ENCODE measurements around the gene PRR19.

PRR19 gene

DNA sequence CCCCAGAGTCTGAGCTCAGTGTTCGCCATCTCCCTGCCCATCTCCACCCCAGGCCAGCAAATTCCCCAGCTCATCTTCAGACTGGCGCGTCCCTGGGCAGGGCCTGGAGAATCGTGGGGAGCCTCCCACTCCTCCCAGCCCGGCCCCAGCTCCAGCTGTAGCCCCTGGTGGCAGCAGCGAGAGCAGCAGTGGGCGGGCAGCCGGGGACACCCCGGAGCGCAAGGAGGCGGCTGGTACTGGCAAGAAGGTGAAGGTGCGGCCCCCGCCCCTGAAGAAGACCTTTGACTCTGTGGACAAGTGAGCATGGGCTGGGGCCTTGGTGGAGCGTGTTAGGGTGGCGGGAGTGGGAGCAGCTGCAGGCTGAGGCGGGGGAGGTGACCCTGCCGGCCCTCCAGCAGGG lies 8.4 kb upstream of the PRR19 start:
- no peak overlapping the region for H3K4me3 ChIP-seq (ENCODE audit: low read length)
- no peaks in the 10 kb centered on the region for H3K4me1 ChIP-seq (ENCODE audit: control insufficient read depth, low read depth, low read length)
- H3K27me3 ChIP-seq (ENCODE audit: control insufficient read depth, insufficient read depth, low read length) = no peaks in the 10 kb centered on the region
- H3K27ac ChIP-seq (ENCODE audit: low read length) = no peak overlapping the region
- no peaks in the 10 kb centered on the region for H3K9me3 ChIP-seq (ENCODE audit: control insufficient read depth, low read depth, low read length)
- H3K36me3 ChIP-seq (ENCODE audit: control insufficient read depth, low read depth, low read length) = peaks cover 38% of the 10 kb centered on the region
- no peak overlapping the region for H3K9ac ChIP-seq (ENCODE audit: low read length)

DNA sequence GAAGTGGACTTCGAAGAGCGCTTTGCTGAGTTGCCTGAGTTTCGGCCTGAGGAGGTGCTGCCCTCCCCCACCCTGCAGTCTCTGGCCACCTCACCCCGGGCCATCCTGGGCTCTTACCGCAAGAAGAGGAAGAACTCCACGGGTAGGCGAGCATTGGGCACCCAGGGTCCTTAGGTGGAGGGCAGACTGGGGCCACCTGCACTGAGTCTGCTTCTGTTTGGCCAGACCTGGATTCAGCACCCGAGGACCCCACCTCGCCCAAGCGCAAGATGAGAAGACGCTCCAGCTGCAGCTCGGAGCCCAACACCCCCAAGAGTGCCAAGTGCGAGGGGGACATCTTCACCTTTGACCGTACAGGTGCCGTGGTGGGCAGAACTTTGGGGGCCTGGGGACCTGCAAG lies 8.0 kb upstream of the PRR19 start:
- Histone ChIP-seq H3K36me3 (ENCODE audit: control insufficient read depth, low read depth, low read length) (peaks cover 34% of the 10 kb centered on the region), H3K9me3 (ENCODE audit: control insufficient read depth, low read depth, low read length) (no peaks in the 10 kb centered on the region), H3K4me3 (ENCODE audit: low read length) (no peak overlapping the region), H3K4me1 (ENCODE audit: control insufficient read depth, low read depth, low read length) (no peaks in the 10 kb centered on the region), H3K9ac (ENCODE audit: low read length) (no peak overlapping the region), H3K27ac (ENCODE audit: low read length) (no peak overlapping the region), H3K27me3 (ENCODE audit: control insufficient read depth, insufficient read depth, low read length) (no peaks in the 10 kb centered on the region)

DNA sequence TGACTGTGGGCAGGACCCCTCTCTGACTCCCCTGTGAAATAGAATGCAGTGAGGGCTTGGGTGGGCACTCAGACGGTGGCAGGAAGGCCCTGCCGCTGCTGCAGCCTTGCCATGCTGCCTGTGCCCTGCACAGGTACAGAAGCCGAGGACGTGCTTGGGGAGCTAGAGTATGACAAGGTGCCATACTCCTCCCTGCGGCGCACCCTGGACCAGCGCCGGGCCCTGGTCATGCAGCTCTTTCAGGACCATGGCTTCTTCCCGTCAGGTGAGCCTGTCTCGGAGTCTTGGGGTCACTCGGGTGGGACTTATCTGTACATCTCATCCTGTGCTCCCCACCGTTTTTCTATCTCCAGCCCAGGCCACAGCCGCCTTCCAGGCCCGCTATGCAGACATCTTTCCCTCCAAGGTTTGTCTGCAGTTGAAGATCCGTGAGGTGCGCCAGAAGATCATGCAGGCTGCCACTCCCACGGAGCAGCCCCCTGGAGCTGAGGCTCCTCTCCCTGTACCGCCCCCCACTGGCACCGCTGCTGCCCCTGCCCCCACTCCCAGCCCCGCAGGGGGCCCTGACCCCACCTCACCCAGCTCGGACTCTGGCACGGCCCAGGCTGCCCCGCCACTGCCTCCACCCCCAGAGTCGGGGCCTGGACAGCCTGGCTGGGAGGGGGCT lies 7.3 kb upstream of the PRR19 start:
- no peak overlapping the region for H3K27ac ChIP-seq (ENCODE audit: low read length)
- no peaks in the 10 kb centered on the region for H3K4me1 ChIP-seq (ENCODE audit: control insufficient read depth, low read depth, low read length)
- H3K27me3 ChIP-seq (ENCODE audit: control insufficient read depth, insufficient read depth, low read length) = no peaks in the 10 kb centered on the region
- H3K4me3 ChIP-seq (ENCODE audit: low read length) = no peak overlapping the region
- no peaks in the 10 kb centered on the region for H3K9me3 ChIP-seq (ENCODE audit: control insufficient read depth, low read depth, low read length)
- H3K9ac ChIP-seq (ENCODE audit: low read length) = no peak overlapping the region
- peaks cover 28% of the 10 kb centered on the region for H3K36me3 ChIP-seq (ENCODE audit: control insufficient read depth, low read depth, low read length)

DNA sequence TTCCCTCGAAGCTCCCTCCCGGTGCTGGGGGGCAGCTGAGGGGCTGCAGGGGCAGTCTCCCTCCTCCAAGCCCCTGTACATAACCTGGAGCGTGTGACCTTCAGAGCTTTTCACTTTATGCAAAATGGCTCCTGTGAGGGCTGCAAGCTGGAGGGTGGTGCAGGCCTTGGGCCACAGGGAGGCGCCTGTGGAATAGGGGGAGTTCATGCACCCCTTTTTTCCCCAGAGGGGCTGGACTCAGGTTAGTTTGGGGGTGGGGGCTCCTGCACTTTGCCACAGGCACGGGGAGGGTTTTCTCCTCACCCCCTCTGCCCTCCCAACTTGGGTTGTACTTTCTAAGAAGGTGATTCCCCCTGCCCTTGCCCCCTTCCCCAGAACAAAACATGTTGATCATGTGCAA lies 6.6 kb upstream of the PRR19 start:
- Histone ChIP-seq H3K36me3 (ENCODE audit: control insufficient read depth, low read depth, low read length) (peaks cover 20% of the 10 kb centered on the region), H3K27me3 (ENCODE audit: control insufficient read depth, insufficient read depth, low read length) (no peaks in the 10 kb centered on the region), H3K27ac (ENCODE audit: low read length) (no peak overlapping the region), H3K4me3 (ENCODE audit: low read length) (no peak overlapping the region), H3K9me3 (ENCODE audit: control insufficient read depth, low read depth, low read length) (no peaks in the 10 kb centered on the region), H3K9ac (ENCODE audit: low read length) (no peak overlapping the region), H3K4me1 (ENCODE audit: control insufficient read depth, low read depth, low read length) (no peaks in the 10 kb centered on the region)

DNA sequence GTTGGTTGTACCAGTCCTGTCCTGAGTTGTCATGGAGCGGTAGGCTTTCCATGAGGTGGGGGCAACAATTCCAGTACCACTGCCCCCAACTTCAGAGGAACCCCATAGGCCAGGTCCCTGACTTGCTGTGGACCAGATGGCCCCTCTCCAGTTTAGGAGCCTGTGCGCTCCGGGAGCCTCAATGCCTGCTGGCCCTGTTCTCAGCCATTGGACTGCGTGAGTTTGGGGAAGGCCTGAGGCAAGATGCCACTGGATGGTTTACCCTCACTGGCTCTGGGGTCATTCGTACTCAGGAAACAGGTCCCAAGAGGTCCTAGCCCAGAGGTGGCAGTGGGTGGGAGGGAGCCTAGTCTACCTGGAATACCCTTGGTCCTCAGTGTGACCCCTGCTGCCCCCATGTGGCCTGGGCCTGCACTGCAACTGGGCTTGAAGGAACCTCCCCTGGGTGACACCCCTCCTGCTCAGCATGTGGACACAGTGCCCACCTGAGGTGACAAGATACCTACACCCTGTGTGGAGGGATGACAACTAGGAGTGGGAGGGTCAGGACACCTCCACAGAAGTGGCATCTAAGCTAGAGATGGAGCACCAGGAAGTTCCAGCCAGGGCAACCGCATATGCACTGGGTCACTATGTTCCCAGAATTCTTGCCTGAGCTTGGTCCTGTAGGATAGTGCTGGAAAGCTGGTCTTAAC lies 6.0 kb upstream of the PRR19 start:
- Histone ChIP-seq H3K36me3 (ENCODE audit: control insufficient read depth, low read depth, low read length) (peaks cover 16% of the 10 kb centered on the region), H3K27ac (ENCODE audit: low read length) (no peak overlapping the region), H3K27me3 (ENCODE audit: control insufficient read depth, insufficient read depth, low read length) (no peaks in the 10 kb centered on the region), H3K9me3 (ENCODE audit: control insufficient read depth, low read depth, low read length) (no peaks in the 10 kb centered on the region), H3K4me1 (ENCODE audit: control insufficient read depth, low read depth, low read length) (no peaks in the 10 kb centered on the region), H3K9ac (ENCODE audit: low read length) (no peak overlapping the region), H3K4me3 (ENCODE audit: low read length) (no peak overlapping the region)

DNA sequence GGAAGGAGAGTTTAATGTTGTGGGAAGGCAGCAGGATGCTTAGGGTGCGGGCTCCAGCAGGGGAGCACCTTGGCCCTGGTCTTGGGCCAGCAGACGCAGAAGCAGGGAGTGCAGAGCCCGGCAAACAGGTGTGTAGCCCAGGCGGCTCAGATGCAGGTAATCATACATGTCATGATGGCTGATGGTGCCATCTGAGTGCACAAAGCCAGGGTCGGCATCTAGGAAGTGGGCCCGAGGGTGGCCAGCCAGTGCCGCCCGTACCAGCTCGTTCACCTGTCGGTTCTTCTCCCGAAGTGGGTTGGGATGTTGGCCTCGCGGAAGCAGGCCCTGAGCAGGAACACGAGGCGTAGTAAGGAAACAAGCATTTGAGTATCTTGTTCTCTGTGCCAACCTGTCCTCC lies 4.9 kb upstream of the PRR19 start:
- Histone ChIP-seq H3K4me3 (ENCODE audit: low read length) (no peak overlapping the region), H3K27ac (ENCODE audit: low read length) (no peak overlapping the region), H3K9me3 (ENCODE audit: control insufficient read depth, low read depth, low read length) (no peaks in the 10 kb centered on the region), H3K36me3 (ENCODE audit: control insufficient read depth, low read depth, low read length) (peaks cover 12% of the 10 kb centered on the region), H3K27me3 (ENCODE audit: control insufficient read depth, insufficient read depth, low read length) (no peaks in the 10 kb centered on the region), H3K9ac (ENCODE audit: low read length) (no peak overlapping the region), H3K4me1 (ENCODE audit: control insufficient read depth, low read depth, low read length) (peaks cover 4% of the 10 kb centered on the region)

DNA sequence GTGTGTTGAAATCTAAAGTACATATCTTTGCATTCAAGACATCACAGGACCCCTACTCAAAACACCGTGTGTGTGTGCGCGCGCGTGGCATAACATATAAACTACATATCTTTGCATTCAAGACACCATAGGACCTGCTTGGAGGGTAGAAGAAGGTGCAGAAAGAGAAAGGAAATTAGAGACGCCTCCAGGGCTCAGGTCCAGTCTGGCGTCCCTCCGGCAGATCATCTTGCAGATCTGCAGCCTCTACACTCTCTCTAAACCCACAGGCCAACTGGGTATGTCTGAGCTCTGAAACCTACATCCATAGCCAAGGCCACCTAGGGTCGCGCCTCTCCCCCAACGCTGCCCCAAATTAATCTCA lies 1.2 kb downstream of the PRR19 start:
- Histone ChIP-seq H3K27me3 (ENCODE audit: control insufficient read depth, insufficient read depth, low read length) (no peaks in the 10 kb centered on the region), H3K9me3 (ENCODE audit: control insufficient read depth, low read depth, low read length) (no peaks in the 10 kb centered on the region), H3K4me3 (ENCODE audit: low read length) (peak overlapping the region; percentile 85), H3K4me1 (ENCODE audit: control insufficient read depth, low read depth, low read length) (peaks cover 13% of the 10 kb centered on the region), H3K36me3 (ENCODE audit: control insufficient read depth, low read depth, low read length) (no peaks in the 10 kb centered on the region), H3K27ac (ENCODE audit: low read length) (peak overlapping the region; percentile 59), H3K9ac (ENCODE audit: low read length) (peak overlapping the region; percentile 60)

DNA sequence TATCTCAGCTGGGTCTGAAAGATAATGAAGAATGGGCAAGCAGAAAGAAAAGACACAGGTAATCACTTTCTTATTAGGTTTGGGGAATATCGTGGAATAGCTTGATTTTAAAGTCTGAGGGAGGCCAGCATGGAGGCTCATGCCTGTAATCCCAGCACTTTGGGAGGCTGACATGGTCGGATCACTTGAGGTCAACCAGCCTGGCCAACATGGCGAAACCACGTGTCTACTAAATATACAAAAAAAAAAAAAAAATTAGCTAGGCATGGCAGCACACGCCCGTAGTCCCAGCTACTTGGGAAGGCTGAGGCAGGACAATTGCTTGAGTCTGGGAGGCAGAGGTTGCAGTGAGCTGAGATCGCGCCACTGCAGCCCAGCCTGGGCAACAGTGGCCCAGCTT lies 1.9 kb downstream of the PRR19 start:
- no peaks in the 10 kb centered on the region for H3K27me3 ChIP-seq (ENCODE audit: control insufficient read depth, insufficient read depth, low read length)
- no peak overlapping the region for H3K9ac ChIP-seq (ENCODE audit: low read length)
- H3K4me1 ChIP-seq (ENCODE audit: control insufficient read depth, low read depth, low read length) = peaks cover 13% of the 10 kb centered on the region
- H3K4me3 ChIP-seq (ENCODE audit: low read length) = no peak overlapping the region
- H3K27ac ChIP-seq (ENCODE audit: low read length) = no peak overlapping the region
- no peaks in the 10 kb centered on the region for H3K9me3 ChIP-seq (ENCODE audit: control insufficient read depth, low read depth, low read length)
- no peaks in the 10 kb centered on the region for H3K36me3 ChIP-seq (ENCODE audit: control insufficient read depth, low read depth, low read length)

DNA sequence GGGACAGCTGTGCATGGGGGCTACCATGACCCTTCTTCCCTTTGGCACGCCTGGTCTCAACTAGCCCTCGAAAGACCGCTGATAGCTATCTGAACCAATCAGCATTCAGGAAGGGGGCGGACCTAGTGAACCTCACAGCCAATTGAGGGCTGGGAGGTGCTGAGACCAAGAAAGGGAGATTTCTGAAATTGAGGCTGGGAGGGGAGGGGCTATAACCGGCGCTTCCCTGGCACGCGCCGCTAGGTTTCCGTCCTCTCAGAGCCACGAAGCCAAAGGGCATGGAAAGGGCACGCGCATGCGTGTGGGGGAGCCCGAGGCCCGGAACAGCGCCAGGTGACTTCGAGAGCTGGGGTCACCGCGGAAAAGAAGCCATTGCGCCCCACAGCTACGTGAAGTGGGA lies 4.7 kb downstream of the PRR19 start:
- Histone ChIP-seq H3K27me3 (ENCODE audit: control insufficient read depth, insufficient read depth, low read length) (no peaks in the 10 kb centered on the region), H3K36me3 (ENCODE audit: control insufficient read depth, low read depth, low read length) (no peaks in the 10 kb centered on the region), H3K27ac (ENCODE audit: low read length) (no peak overlapping the region), H3K4me3 (ENCODE audit: low read length) (no peak overlapping the region), H3K9ac (ENCODE audit: low read length) (no peak overlapping the region), H3K9me3 (ENCODE audit: control insufficient read depth, low read depth, low read length) (no peaks in the 10 kb centered on the region), H3K4me1 (ENCODE audit: control insufficient read depth, low read depth, low read length) (peaks cover 9% of the 10 kb centered on the region)

DNA sequence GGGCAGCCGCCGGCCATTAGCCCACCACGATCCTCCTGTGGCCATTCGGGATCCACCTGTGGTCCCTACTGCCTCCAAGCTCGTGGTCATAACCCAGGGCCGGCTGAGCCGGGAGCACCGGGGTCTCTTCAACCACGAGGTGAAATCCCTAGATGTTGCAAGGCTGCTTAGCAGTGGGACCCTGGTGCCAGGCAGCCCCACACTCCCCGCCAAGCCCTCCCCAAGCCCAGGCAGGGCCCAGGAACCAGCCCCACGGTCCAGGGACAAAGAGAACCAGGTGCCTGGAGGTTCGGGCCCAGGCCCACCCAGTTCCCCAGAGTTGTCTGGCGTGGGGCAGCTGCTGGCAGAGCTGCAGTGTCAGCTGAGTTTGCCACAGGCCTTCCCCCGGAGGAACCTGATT lies 7.8 kb downstream of the PRR19 start:
- Histone ChIP-seq H3K27ac (ENCODE audit: low read length) (no peak overlapping the region), H3K4me3 (ENCODE audit: low read length) (no peak overlapping the region), H3K4me1 (ENCODE audit: control insufficient read depth, low read depth, low read length) (peaks cover 3% of the 10 kb centered on the region), H3K27me3 (ENCODE audit: control insufficient read depth, insufficient read depth, low read length) (peaks cover 21% of the 10 kb centered on the region), H3K36me3 (ENCODE audit: control insufficient read depth, low read depth, low read length) (no peaks in the 10 kb centered on the region), H3K9ac (ENCODE audit: low read length) (no peak overlapping the region), H3K9me3 (ENCODE audit: control insufficient read depth, low read depth, low read length) (no peaks in the 10 kb centered on the region)

DNA sequence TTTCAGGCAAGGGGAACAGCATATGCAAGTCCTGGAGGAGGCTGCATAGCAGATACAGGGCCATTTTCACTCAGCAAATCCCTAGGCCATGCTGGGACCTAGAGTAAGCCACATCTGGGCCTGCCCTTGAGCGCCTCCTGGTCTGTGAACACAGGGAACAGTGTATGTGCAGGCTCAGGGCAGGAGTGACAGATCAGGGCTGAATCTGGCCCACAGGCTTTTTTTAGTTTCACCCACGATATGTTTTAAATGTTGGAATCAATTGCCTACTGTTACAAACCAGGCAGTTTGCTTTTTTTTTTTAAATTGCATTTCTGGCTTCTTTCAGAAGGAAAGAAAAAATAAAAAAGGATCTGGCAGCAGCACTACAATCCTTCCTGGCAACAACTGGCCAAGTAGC lies 9.7 kb downstream of the PRR19 start:
- no peak overlapping the region for H3K4me3 ChIP-seq (ENCODE audit: low read length)
- H3K27me3 ChIP-seq (ENCODE audit: control insufficient read depth, insufficient read depth, low read length) = peaks cover 24% of the 10 kb centered on the region
- H3K9ac ChIP-seq (ENCODE audit: low read length) = no peak overlapping the region
- H3K9me3 ChIP-seq (ENCODE audit: control insufficient read depth, low read depth, low read length) = no peaks in the 10 kb centered on the region
- peaks cover 3% of the 10 kb centered on the region for H3K4me1 ChIP-seq (ENCODE audit: control insufficient read depth, low read depth, low read length)
- no peak overlapping the region for H3K27ac ChIP-seq (ENCODE audit: low read length)
- H3K36me3 ChIP-seq (ENCODE audit: control insufficient read depth, low read depth, low read length) = no peaks in the 10 kb centered on the region

DNA sequence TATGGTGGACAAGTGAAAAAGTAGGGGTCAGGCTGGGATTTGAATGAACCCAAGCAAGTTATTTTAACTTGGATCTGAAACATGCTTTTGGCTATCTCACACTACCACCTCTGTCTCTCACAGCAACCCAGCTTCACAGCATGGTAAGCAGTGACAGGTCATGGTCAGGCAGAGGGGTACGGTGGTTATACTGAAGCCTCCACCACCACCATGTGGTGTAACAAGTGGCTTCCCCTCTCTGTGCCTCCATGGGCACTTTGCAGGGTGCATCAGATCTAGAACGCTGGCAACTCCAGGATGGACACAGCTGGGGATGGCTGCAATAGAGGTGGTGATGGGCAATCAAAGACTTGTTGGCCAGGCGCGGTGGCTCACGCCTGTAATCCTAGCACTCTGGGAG lies 10.4 kb downstream of the PRR19 start:
- peaks cover 3% of the 10 kb centered on the region for H3K4me1 ChIP-seq (ENCODE audit: control insufficient read depth, low read depth, low read length)
- peaks cover 24% of the 10 kb centered on the region for H3K27me3 ChIP-seq (ENCODE audit: control insufficient read depth, insufficient read depth, low read length)
- no peak overlapping the region for H3K4me3 ChIP-seq (ENCODE audit: low read length)
- no peak overlapping the region for H3K27ac ChIP-seq (ENCODE audit: low read length)
- no peaks in the 10 kb centered on the region for H3K9me3 ChIP-seq (ENCODE audit: control insufficient read depth, low read depth, low read length)
- no peak overlapping the region for H3K9ac ChIP-seq (ENCODE audit: low read length)
- H3K36me3 ChIP-seq (ENCODE audit: control insufficient read depth, low read depth, low read length) = no peaks in the 10 kb centered on the region
